ENCODE measurements around the gene SLC38A10.

The SLC38A10 gene

GRCh38 chr17:81298991-81299738, 4.1 kb upstream of the SLC38A10 start:
- DNase-seq (ENCODE audit: low read depth) = no peak

GRCh38 chr17:81298325-81298990, 3.4 kb upstream of the SLC38A10 start:
- DNase-seq (ENCODE audit: low read depth) = no peak

- peak; percentile 45 for DNase-seq (ENCODE audit: low read depth)
Measured at GRCh38 chr17:81295676-81296381, 722 bp upstream of the SLC38A10 start.

GRCh38 chr17:81294512-81295030, 536 bp downstream of the SLC38A10 start:
- DNase-seq (ENCODE audit: low read depth) = no peak

GRCh38 chr17:81292450-81292849, 2.7 kb downstream of the SLC38A10 start:
- DNase-seq (ENCODE audit: low read depth) = no peak

- DNase-seq (ENCODE audit: low read depth) = peak; percentile 47
Measured at GRCh38 chr17:81291662-81292061, 3.4 kb downstream of the SLC38A10 start.

GRCh38 chr17:81290230-81290629, 4.9 kb downstream of the SLC38A10 start:
- no peak for DNase-seq (ENCODE audit: low read depth)

- DNase-seq (ENCODE audit: low read depth) = no peak
Measured at GRCh38 chr17:81289627-81290026, 5.5 kb downstream of the SLC38A10 start.

GRCh38 chr17:81288715-81289114, 6.4 kb downstream of the SLC38A10 start:
- no peak for DNase-seq (ENCODE audit: low read depth)

- DNase-seq (ENCODE audit: low read depth) = no peak
Measured at GRCh38 chr17:81287741-81288430, 7.2 kb downstream of the SLC38A10 start.

GRCh38 chr17:81287152-81287551, 8.0 kb downstream of the SLC38A10 start:
- DNase-seq (ENCODE audit: low read depth) = no peak

- DNase-seq (ENCODE audit: low read depth) = no peak
Measured at GRCh38 chr17:81286491-81287145, 8.5 kb downstream of the SLC38A10 start.

GRCh38 chr17:81285894-81286293, 9.2 kb downstream of the SLC38A10 start:
- no peak for DNase-seq (ENCODE audit: low read depth)

- DNase-seq (ENCODE audit: low read depth) = peak; percentile 17
Measured at GRCh38 chr17:81285179-81285878, 9.8 kb downstream of the SLC38A10 start.

- DNase-seq (ENCODE audit: low read depth) = no peak
Measured at GRCh38 chr17:81282876-81283275, 12.2 kb downstream of the SLC38A10 start.

GRCh38 chr17:81282141-81282540, 13.0 kb downstream of the SLC38A10 start:
- DNase-seq (ENCODE audit: low read depth) = no peak

- DNase-seq (ENCODE audit: low read depth) = no peak
Measured at GRCh38 chr17:81280571-81280970, 14.5 kb downstream of the SLC38A10 start.

GRCh38 chr17:81279278-81280275, 15.5 kb downstream of the SLC38A10 start:
- no peak for DNase-seq (ENCODE audit: low read depth)

- no peak for DNase-seq (ENCODE audit: low read depth)
Measured at GRCh38 chr17:81278831-81279230, 16.3 kb downstream of the SLC38A10 start.

All from amniotic epithelial cell (primary cell).